Psoas muscle (tissue), 8 donors: ENCODE measurements around the gene MED25. TPM values are rescaled to one million over a fixed set of nuclear protein-coding genes. Genes with fewer than 3 reads are reported as not detected.

Experiments used
- ATAC-seq, 4 donors: fragments of 200-7000 bp; cut with Tn5 transposase; one replicate each; pipeline ENCODE4 v1.9.1; 2020; ENCODE audit warnings: moderate library complexity in 3 of 4, mild to moderate bottlenecking in 2 of 4
- DNase-seq, 2 donors: peaks; one replicate each; pipeline ENCODE4 v3.0.0-alpha.2; 2020
- H3K27ac ChIP-seq: fragments of 200-600 bp; one replicate; pipeline ENCODE4 v1.8.0; 2022
- H3K27me3 ChIP-seq, 3 donors: fragments of 200-600 bp in 1 of 3; one replicate each; pipeline versions ENCODE4 v1.6.1 to v1.8.0; 2013 to 2022; ENCODE audit warnings: low read length in 2 of 3, mild to moderate bottlenecking in 2 of 3, moderate library complexity in 1 of 3; ENCODE audit not compliant: insufficient read depth in 3 of 3
- H3K36me3 ChIP-seq, 2 donors: fragments of 200-600 bp in 1 of 2; one replicate each; pipeline versions ENCODE4 v1.6.1 to v1.8.0; 2013 to 2022; ENCODE audit warnings: low read depth in 1 of 2, mild to moderate bottlenecking in 1 of 2, moderate library complexity in 1 of 2; ENCODE audit not compliant: insufficient read depth in 1 of 2
- H3K4me1 ChIP-seq: fragments of 200-600 bp; one replicate; pipeline ENCODE4 v1.8.0; 2022
- H3K4me3 ChIP-seq: fragments of 200-600 bp; one replicate; pipeline ENCODE4 v1.8.0; 2022; ENCODE audit warnings: mild to moderate bottlenecking
- H3K9me3 ChIP-seq: fragments of 200-600 bp; one replicate; pipeline ENCODE4 v1.8.0; 2022
- WGBS, 3 donors: extraction: QIAGEN DNeasy Blood & Tissue Kit; methylation state at CpG; one replicate each; pipeline versions ENCODE4 v1.1.6 to v1.1.7; 2013; 5-methylcytosine and 5-hydroxymethylcytosine counted together
- intact Hi-C, 2 donors: fragments of 100-400 bp; cut with DNase I; formaldehyde crosslinking; loops; one replicate each; pipeline versions ENCODE4 v1.11.0 to v1.14.2; 2022
- polyA plus RNA-seq, 3 donors: library from polyadenylated mRNA; stranded (reverse); fragments of 200-250 nt; gene quantifications; one replicate each; pipeline ENCODE4 v1.2.3, GENCODE V29; 2013
- total RNA-seq, 4 donors: library from RNA; stranded (reverse); fragmentation: NEBNext Ultra II Directional in 2 of 4; extraction: Animal tissue kit (Norgen Biotek cat#: 25700) in 2 of 4; gene quantifications; one replicate each; pipeline versions ENCODE4 v1.2.1 to v1.2.4, GENCODE V29; 2021 to 2023
- TF ChIP-seq, protein P1 (sequence below): fragments of 200-600 bp; IDR thresholded peaks from one replicate; pipeline ENCODE4 v1.8.0; 2022; ENCODE audit warnings: antibody characterized with exemption
- donor health status: healthy with polysubstance abuse.
- donor health status: DM: no; HTN: no; CAD: no; lungs with moderate emphysema.
- donor health status: Bipolar disorder and iron deficiency.
- donor health status: healthy.
- donor health status: DM: yes; HTN: yes; CAD: no.
- donor health status: DM: no; HTN: no; CAD: no.
- donor health status: DM: no; HTN: no; CAD: no.
- donor health status: DM: yes; HTN: yes; CAD: no.

Gene MED25
- total and polyA plus RNA-seq, 7 donors, result 24.5 to 125 (median 76.8) TPM

- TF ChIP-seq, protein P1, sequence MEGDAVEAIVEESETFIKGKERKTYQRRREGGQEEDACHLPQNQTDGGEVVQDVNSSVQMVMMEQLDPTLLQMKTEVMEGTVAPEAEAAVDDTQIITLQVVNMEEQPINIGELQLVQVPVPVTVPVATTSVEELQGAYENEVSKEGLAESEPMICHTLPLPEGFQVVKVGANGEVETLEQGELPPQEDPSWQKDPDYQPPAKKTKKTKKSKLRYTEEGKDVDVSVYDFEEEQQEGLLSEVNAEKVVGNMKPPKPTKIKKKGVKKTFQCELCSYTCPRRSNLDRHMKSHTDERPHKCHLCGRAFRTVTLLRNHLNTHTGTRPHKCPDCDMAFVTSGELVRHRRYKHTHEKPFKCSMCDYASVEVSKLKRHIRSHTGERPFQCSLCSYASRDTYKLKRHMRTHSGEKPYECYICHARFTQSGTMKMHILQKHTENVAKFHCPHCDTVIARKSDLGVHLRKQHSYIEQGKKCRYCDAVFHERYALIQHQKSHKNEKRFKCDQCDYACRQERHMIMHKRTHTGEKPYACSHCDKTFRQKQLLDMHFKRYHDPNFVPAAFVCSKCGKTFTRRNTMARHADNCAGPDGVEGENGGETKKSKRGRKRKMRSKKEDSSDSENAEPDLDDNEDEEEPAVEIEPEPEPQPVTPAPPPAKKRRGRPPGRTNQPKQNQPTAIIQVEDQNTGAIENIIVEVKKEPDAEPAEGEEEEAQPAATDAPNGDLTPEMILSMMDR, result no peak
- Histone ChIP-seq H3K27ac (no peak overlapping the region), H3K27me3 (no peaks in the 10 kb centered on the region), H3K9me3 (no peaks in the 10 kb centered on the region), H3K4me1 (peaks cover 17% of the 10 kb centered on the region), H3K36me3 (peaks cover 7 to 80% of the 10 kb centered on the region in 2 donors), H3K4me3 (no peak overlapping the region)
- DNase-seq, result peak in 1 of 2 donors; percentile 48
- no peak for ATAC-seq
- 89 to 90% (median 90%) methylated on average over 26 of the region's 26 CpGs for WGBS, 3 donors
- intact Hi-C loops, result no loop called here
Measured at GRCh38 chr19:49857061-49857837, 39.2 kb downstream of the MED25 start.

GRCh38 chr19:49857838-49858087 lies 39.7 kb downstream of the MED25 start:
- Histone ChIP-seq H3K9me3 (no peaks in the 10 kb centered on the region), H3K27me3 (no peaks in the 10 kb centered on the region), H3K4me3 (no peak overlapping the region), H3K4me1 (peaks cover 12% of the 10 kb centered on the region), H3K27ac (no peak overlapping the region), H3K36me3 (peaks cover 7 to 83% of the 10 kb centered on the region in 2 donors)
- no peak for DNase-seq
- TF ChIP-seq, protein P1, result no peak
- WGBS, 3 donors, result 75 to 82% (median 80%) methylated on average over 5 of the region's 5 CpGs
- ATAC-seq, result no peak
- intact Hi-C loops, result no loop called here

DNA sequence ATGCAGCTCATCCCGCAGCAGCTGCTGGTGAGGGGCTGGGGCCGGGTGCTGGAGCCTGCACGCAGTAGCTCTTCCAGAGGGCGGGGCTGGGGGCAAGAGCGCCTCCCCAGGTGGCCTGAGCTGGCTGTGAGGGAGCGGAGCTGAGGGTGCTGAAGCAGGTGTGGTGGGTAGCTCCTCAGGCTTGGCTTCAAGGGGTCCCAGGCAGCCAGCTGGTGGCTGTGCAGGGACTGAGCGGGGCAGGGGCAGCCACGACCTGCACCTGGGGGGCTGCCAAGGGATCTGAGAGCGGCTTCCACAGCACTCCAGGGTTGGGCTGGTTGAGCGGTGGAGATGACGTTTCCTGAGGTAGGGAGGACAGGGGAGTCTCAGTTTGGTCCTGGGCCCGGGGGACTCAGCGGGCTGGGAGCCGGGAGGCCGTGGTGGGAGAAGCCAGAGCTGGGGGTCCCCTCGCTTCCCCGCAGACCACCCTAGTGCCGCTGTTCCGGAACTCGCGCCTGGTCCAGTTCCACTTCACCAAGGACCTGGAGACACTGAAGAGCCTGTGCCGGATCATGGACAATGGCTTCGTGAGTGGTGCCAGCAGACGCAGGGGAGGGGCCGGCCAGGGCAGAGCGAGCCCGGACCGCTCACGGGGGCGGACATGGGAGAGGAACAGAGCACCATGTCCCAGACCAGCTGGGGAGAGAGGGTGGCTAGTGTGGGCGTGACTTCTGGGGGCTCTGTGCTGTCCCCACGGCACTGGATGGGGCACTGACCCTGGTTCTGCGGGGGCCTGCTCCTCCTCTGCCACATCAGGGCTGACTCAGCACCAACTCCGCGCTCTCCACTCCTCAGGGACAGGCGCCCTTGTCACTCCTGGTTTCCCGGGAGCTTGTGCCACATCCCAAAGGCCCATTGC lies 40.2 kb downstream of the MED25 start:
- Histone ChIP-seq H3K4me1 (peaks cover 6% of the 10 kb centered on the region), H3K9me3 (no peaks in the 10 kb centered on the region), H3K27ac (peak overlapping the region; percentile 36), H3K4me3 (no peak overlapping the region), H3K36me3 (peaks cover 7 to 86% of the 10 kb centered on the region in 2 donors), H3K27me3 (no peaks in the 10 kb centered on the region)
- peak; percentile 7 to 14 (median 10) for ATAC-seq
- intact Hi-C loops, result no loop called here
- TF ChIP-seq, protein P1, result no peak
- peak; percentile 38 to 57 for DNase-seq
- WGBS, 3 donors, result 75 to 83% (median 78%) methylated on average over 36 to 37 of the region's 37 CpGs

DNA sequence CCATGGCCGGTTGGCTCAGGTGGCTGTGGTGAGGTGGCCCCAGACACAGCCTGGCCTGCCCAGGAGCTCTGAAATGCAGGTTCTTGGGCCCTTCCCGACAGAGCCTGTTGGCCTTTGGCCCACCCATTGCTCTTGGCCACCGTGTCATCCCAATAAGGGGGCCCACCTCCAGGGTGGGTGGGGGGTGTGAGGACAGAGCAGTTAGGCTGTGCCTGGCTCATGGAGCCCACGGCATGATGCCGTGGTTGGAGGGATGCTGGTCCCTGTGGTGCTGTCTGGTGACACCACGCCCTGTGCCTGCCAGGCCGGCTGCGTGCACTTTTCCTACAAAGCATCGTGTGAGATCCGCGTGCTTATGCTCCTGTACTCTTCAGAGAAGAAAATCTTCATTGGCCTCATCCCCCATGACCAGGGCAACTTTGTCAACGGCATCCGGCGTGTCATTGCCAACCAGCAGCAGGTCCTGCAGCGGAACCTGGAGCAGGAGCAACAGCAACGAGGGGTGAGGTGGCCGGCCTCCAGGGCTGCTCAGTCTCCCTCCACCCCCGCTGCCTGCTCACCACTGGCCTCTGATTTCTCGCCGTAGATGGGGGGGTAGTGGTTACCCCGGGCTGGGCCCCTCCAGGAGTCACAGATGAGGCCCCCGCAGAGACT lies 41.7 kb downstream of the MED25 start:
- Histone ChIP-seq H3K27me3 (no peaks in the 10 kb centered on the region), H3K4me3 (no peak overlapping the region), H3K27ac (no peak overlapping the region), H3K4me1 (peaks cover 1% of the 10 kb centered on the region), H3K9me3 (no peaks in the 10 kb centered on the region), H3K36me3 (peaks cover 7 to 93% of the 10 kb centered on the region in 2 donors)
- no peak for ATAC-seq
- peak in 1 of 2 donors; percentile 56 for DNase-seq
- TF ChIP-seq, protein P1, result no peak
- intact Hi-C loops, result loop anchor here in 1 of 2 donors (1.0 kb wide), 1 partner anchor 19 kb away; no protein-coding TSS in a partner anchor
- WGBS, 3 donors, result 68 to 81% (median 74%) methylated on average over 21 to 22 of the region's 22 CpGs
